HEK293 (cell line): ENCODE data around the gene FICD.

ENCODE experiments used
- ATF2 ChIP-seq: fragments of 450-650 bp; formaldehyde crosslinking; IDR thresholded peaks from 2 replicates; pipeline ENCODE4 v1.5.1; 2016; ENCODE audit warnings: missing biosample characterization, missing genetic modification characterization, low read depth
- MZF1 ChIP-seq: fragments of 450-650 bp; formaldehyde crosslinking; IDR thresholded peaks from 2 replicates; pipeline ENCODE4 v1.5.1; 2017; ENCODE audit warnings: missing biosample characterization, missing genetic modification characterization, borderline replicate concordance
- PRDM4 ChIP-seq: fragments of 450-650 bp; formaldehyde crosslinking; IDR thresholded peaks from 2 replicates; pipeline ENCODE4 v1.5.1; 2017; ENCODE audit warnings: missing biosample characterization, missing genetic modification characterization
- REST ChIP-seq: fragments of 450-650 bp; formaldehyde crosslinking; IDR thresholded peaks from 2 replicates; pipeline ENCODE4 v1.5.1; 2016; ENCODE audit warnings: missing biosample characterization, missing genetic modification characterization
- SETDB1 ChIP-seq: IDR thresholded peaks from one replicate; pipeline ENCODE4 v1.6.1; 2017; ENCODE audit warnings: mild to moderate bottlenecking, low read length, moderate library complexity, mixed read lengths; ENCODE audit not compliant: insufficient read length
- SP3 ChIP-seq: fragments of 450-650 bp; formaldehyde crosslinking; IDR thresholded peaks from 2 replicates; pipeline ENCODE4 v1.5.1; 2016; ENCODE audit warnings: missing biosample characterization, missing genetic modification characterization
- TRIM28 ChIP-seq: IDR thresholded peaks from 2 replicates; pipeline ENCODE4 v1.6.1; 2011; ENCODE audit warnings: low read length, control low read depth, borderline replicate concordance
- ZBTB21 ChIP-seq: fragments of 450-650 bp; formaldehyde crosslinking; IDR thresholded peaks from 2 replicates; pipeline ENCODE4 v1.5.1; 2017; ENCODE audit warnings: missing biosample characterization, missing genetic modification characterization
- ZBTB6 ChIP-seq: fragments of 450-650 bp; formaldehyde crosslinking; IDR thresholded peaks from 2 replicates; pipeline ENCODE4 v1.5.1; 2017; ENCODE audit warnings: missing biosample characterization, missing genetic modification characterization
- ZNF274 ChIP-seq, 2 experiments: fragments of 200-500 bp in 1 of 2; fragments of 450-650 bp in 1 of 2; sonication (Bioruptor generic) in 1 of 2; formaldehyde crosslinking in 1 of 2; IDR thresholded peaks; 2 replicates each; pipeline versions ENCODE4 v1.5.1 to v1.6.1; 2014 to 2016; ENCODE audit warnings: borderline replicate concordance in 1 of 2, inconsistent platforms in 1 of 2, low read length in 1 of 2, missing biosample characterization in 1 of 2, missing genetic modification characterization in 1 of 2
- ZNF280D ChIP-seq: fragments of 450-650 bp; formaldehyde crosslinking; IDR thresholded peaks from 2 replicates; pipeline ENCODE4 v1.5.1; 2016; ENCODE audit warnings: missing biosample characterization, missing genetic modification characterization
- ZNF311 ChIP-seq: fragments of 450-650 bp; formaldehyde crosslinking; IDR thresholded peaks from 2 replicates; pipeline ENCODE4 v1.5.1; 2017; ENCODE audit warnings: missing biosample characterization, missing genetic modification characterization, borderline replicate concordance
- ZNF449 ChIP-seq: fragments of 450-650 bp; formaldehyde crosslinking; IDR thresholded peaks from 2 replicates; pipeline ENCODE4 v1.5.1; 2017; ENCODE audit warnings: missing biosample characterization, mild to moderate bottlenecking, missing genetic modification characterization, moderate library complexity
- ZNF48 ChIP-seq: fragments of 450-650 bp; formaldehyde crosslinking; IDR thresholded peaks from 2 replicates; pipeline ENCODE4 v1.5.1; 2016; ENCODE audit warnings: missing biosample characterization, missing genetic modification characterization
- ZNF530 ChIP-seq: fragments of 450-650 bp; formaldehyde crosslinking; IDR thresholded peaks from 2 replicates; pipeline ENCODE4 v1.5.1; 2016; ENCODE audit warnings: low read depth, missing biosample characterization, missing genetic modification characterization
- ZNF560 ChIP-seq: fragments of 450-650 bp; formaldehyde crosslinking; IDR thresholded peaks from 2 replicates; pipeline ENCODE4 v1.5.1; 2017; ENCODE audit warnings: missing biosample characterization, missing genetic modification characterization, borderline replicate concordance
- ZNF610 ChIP-seq: fragments of 450-650 bp; formaldehyde crosslinking; IDR thresholded peaks from 2 replicates; pipeline ENCODE4 v1.5.1; 2016; ENCODE audit warnings: missing biosample characterization, missing genetic modification characterization, borderline replicate concordance
- ZNF624 ChIP-seq: fragments of 450-650 bp; formaldehyde crosslinking; IDR thresholded peaks from 2 replicates; pipeline ENCODE4 v1.5.1; 2017; ENCODE audit warnings: missing biosample characterization, missing genetic modification characterization
- ZNF785 ChIP-seq: fragments of 450-650 bp; formaldehyde crosslinking; IDR thresholded peaks from 2 replicates; pipeline ENCODE4 v1.5.1; 2016; ENCODE audit warnings: missing biosample characterization, missing genetic modification characterization
- ZNF792 ChIP-seq: fragments of 450-650 bp; formaldehyde crosslinking; IDR thresholded peaks from 2 replicates; pipeline ENCODE4 v1.5.1; 2016; ENCODE audit warnings: missing biosample characterization, missing genetic modification characterization
- ZNF837 ChIP-seq: fragments of 450-650 bp; formaldehyde crosslinking; IDR thresholded peaks from 2 replicates; pipeline ENCODE4 v1.5.1; 2016; ENCODE audit warnings: missing biosample characterization, missing genetic modification characterization
- ZSCAN30 ChIP-seq: fragments of 450-650 bp; IDR thresholded peaks from 2 replicates; pipeline ENCODE4 v1.5.1; 2018; ENCODE audit warnings: missing biosample characterization, mild to moderate bottlenecking, missing genetic modification characterization, moderate library complexity
- ZSCAN4 ChIP-seq: fragments of 450-650 bp; formaldehyde crosslinking; IDR thresholded peaks from 2 replicates; pipeline ENCODE4 v1.5.1; 2017; ENCODE audit warnings: missing biosample characterization, missing genetic modification characterization

Gene FICD

GRCh38 chr12:108560752-108561719 lies 46.0 kb downstream of the FICD start, which contains the start of gene SART3 (continued):
- no peak; the same call in 1 of the 2 replicates for TF ChIP-seq PRDM4 (tag by site-specific recombination)
- no peak for TF ChIP-seq ZSCAN30 (tag by site-specific recombination)
- peak; percentile 90 for TF ChIP-seq ZBTB6
- TF ChIP-seq ZNF280D: no peak
- peak; percentile 83 for TF ChIP-seq SP3 (tag by site-specific recombination)
- TF ChIP-seq ZNF624 (tag by site-specific recombination): no peak
- TF ChIP-seq ZNF610 (tag by site-specific recombination): no peak
- peak; percentile 64 for TF ChIP-seq REST (tag by site-specific recombination)
- no peak for TF ChIP-seq ZNF792 (tag by site-specific recombination)
- TF ChIP-seq ZNF449 (tag by site-specific recombination): peak; percentile 32; the same call in 1 of the 2 replicates
- no peak for TF ChIP-seq ZNF48 (tag by site-specific recombination)
- TF ChIP-seq ZNF530 (tag by site-specific recombination): no peak
- TF ChIP-seq ZNF785 (tag by site-specific recombination): no peak
- TF ChIP-seq MZF1 (tag by site-specific recombination): no peak
- TF ChIP-seq ZNF311 (tag by site-specific recombination): no peak
- TF ChIP-seq SETDB1: no peak
- no peak for TF ChIP-seq ZNF560
- no peak for TF ChIP-seq ZSCAN4 (tag by site-specific recombination)
- no peak for TF ChIP-seq ATF2 (tag by site-specific recombination)
- TF ChIP-seq ZNF837 (tag by site-specific recombination): no peak
- TF ChIP-seq ZBTB21 (tag by site-specific recombination): no peak; the same call in 1 of the 2 replicates
- no peak for TF ChIP-seq TRIM28
- TF ChIP-seq ZNF274 (IDR thresholded peaks at IDR 0.05; ENCODE audit: low read length): no peak
- TF ChIP-seq ZNF274 (tag by site-specific recombination; IDR thresholded peaks at IDR 0.05; ENCODE audit: borderline replicate concordance): no peak
